ENCODE results near the gene HS2ST1. TPM values are rescaled to one million over a fixed set of nuclear protein-coding genes. Genes with fewer than 3 reads are reported as not detected.

HS2ST1 gene
- total RNA-seq, 1 experiment from 2014 or later: 54.0 TPM

DNA sequence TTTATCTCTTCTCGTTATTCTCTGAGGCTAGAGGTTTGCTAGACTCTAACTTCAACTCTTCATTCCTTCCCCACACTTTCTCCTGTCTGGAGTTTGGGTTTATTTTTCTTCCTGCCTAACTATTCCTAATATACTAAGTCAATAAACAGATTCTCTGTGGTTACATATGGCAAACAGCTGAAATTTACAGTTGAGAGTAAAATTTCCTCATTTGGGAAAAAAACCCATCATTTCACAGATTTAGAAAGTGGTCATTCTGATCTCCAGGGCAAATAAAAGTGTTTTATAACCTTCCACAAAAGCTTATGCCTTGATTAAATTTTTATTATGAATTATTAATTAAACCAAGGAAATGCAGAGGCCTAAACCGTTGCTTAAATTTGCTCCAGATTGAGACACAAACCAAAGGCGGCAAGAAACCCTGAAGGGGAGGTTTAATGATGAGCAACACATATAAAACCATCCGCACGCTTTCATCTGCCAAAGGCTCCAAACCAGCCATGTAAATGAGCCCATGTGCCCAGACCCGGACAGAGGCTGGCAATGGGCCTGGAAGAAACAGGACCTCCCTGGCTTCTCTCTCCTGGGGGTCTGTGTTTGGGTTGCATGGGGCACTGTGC is 212.6 kb downstream of the HS2ST1 start:
- intact Hi-C loops (cut with micrococcal nuclease; ENCODE audit: unreplicated experiment): no loop called here
- DNase-seq: no peak
- BruUV-seq (replicated peaks): no TSS peak
- Mint-ChIP-seq H3K27ac (ENCODE audit: unreplicated experiment) (no peak overlapping the region), H3K36me3 (ENCODE audit: insufficient read depth, unreplicated experiment) (peaks cover 4% of the 10 kb centered on the region), H3K4me1 (ENCODE audit: low read depth, unreplicated experiment) (no peaks in the 10 kb centered on the region), H3K9me3 (ENCODE audit: low read depth, unreplicated experiment) (no peaks in the 10 kb centered on the region), H3K4me3 (ENCODE audit: low read depth, unreplicated experiment) (no peak overlapping the region), H3K27me3 (ENCODE audit: unreplicated experiment) (no peaks in the 10 kb centered on the region)
- TF ChIP-seq, protein P1, sequence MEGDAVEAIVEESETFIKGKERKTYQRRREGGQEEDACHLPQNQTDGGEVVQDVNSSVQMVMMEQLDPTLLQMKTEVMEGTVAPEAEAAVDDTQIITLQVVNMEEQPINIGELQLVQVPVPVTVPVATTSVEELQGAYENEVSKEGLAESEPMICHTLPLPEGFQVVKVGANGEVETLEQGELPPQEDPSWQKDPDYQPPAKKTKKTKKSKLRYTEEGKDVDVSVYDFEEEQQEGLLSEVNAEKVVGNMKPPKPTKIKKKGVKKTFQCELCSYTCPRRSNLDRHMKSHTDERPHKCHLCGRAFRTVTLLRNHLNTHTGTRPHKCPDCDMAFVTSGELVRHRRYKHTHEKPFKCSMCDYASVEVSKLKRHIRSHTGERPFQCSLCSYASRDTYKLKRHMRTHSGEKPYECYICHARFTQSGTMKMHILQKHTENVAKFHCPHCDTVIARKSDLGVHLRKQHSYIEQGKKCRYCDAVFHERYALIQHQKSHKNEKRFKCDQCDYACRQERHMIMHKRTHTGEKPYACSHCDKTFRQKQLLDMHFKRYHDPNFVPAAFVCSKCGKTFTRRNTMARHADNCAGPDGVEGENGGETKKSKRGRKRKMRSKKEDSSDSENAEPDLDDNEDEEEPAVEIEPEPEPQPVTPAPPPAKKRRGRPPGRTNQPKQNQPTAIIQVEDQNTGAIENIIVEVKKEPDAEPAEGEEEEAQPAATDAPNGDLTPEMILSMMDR (IDR thresholded peaks at IDR 0.05; ENCODE audit: unreplicated experiment): no peak
- CTCF ChIA-PET: no interaction called here

DNA sequence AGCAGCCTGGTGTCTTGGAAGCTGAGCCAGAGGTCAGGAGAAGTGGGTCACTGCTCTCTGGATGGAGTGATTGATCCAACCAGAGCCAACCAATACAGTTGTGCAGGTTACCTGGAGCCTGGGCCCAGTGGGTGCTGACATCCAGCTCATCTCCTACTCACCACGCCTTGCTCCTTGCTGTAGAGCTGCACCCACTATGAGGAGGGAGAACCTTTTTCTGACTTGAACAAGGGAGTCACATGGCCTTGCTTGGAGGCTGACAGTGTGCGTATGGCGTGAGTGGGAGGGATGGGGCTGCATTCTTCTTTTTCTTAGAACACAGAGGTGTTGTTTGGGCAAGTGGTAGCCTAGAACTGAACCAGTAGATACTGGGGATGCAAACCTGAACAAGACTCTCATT is 213.1 kb downstream of the HS2ST1 start:
- Mint-ChIP-seq H3K27me3 (ENCODE audit: unreplicated experiment) (no peaks in the 10 kb centered on the region), H3K36me3 (ENCODE audit: insufficient read depth, unreplicated experiment) (peaks cover 5% of the 10 kb centered on the region), H3K27ac (ENCODE audit: unreplicated experiment) (no peak overlapping the region), H3K4me3 (ENCODE audit: low read depth, unreplicated experiment) (no peak overlapping the region), H3K4me1 (ENCODE audit: low read depth, unreplicated experiment) (no peaks in the 10 kb centered on the region), H3K9me3 (ENCODE audit: low read depth, unreplicated experiment) (no peaks in the 10 kb centered on the region)
- no peak for DNase-seq
- intact Hi-C loops (cut with micrococcal nuclease; ENCODE audit: unreplicated experiment): no loop called here
- TF ChIP-seq, protein P1 (IDR thresholded peaks at IDR 0.05; ENCODE audit: unreplicated experiment): no peak
- CTCF ChIA-PET: interaction anchor here (0.7 kb wide), 1 partner anchor 9 kb away, joined by 4 read pairs; no protein-coding TSS in a partner anchor
- no TSS peak for BruUV-seq (replicated peaks)

DNA sequence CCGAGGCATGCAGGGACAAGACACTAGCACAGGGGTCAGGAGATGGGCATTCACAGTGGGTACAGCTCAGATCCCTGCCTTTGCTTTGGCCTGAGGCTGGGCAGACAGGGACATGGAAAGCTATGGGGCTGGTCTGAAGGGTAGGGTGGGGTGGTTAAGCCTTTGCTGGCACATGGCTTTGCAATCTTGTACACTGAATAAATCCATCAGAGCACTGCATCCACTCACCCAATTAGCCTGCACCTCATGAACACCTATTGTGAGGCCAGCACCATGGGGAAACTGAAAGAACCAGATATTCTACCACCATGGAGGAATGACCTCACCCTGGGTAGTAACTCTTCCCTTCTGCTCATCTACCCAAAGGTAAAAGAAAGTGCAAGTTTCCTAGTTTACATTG is 214.6 kb downstream of the HS2ST1 start:
- DNase-seq: no peak
- intact Hi-C loops (cut with micrococcal nuclease; ENCODE audit: unreplicated experiment): no loop called here
- CTCF ChIA-PET: interaction anchor here (0.9 kb wide), 1 partner anchor 348 kb away, joined by 3 read pairs; no protein-coding TSS in a partner anchor
- Mint-ChIP-seq H3K27ac (ENCODE audit: unreplicated experiment) (no peak overlapping the region), H3K36me3 (ENCODE audit: insufficient read depth, unreplicated experiment) (peaks cover 5% of the 10 kb centered on the region), H3K27me3 (ENCODE audit: unreplicated experiment) (no peaks in the 10 kb centered on the region), H3K9me3 (ENCODE audit: low read depth, unreplicated experiment) (no peaks in the 10 kb centered on the region), H3K4me1 (ENCODE audit: low read depth, unreplicated experiment) (peaks cover 6% of the 10 kb centered on the region), H3K4me3 (ENCODE audit: low read depth, unreplicated experiment) (no peak overlapping the region)
- no TSS peak for BruUV-seq (replicated peaks)
- TF ChIP-seq, protein P1 (IDR thresholded peaks at IDR 0.05; ENCODE audit: unreplicated experiment): no peak

DNA sequence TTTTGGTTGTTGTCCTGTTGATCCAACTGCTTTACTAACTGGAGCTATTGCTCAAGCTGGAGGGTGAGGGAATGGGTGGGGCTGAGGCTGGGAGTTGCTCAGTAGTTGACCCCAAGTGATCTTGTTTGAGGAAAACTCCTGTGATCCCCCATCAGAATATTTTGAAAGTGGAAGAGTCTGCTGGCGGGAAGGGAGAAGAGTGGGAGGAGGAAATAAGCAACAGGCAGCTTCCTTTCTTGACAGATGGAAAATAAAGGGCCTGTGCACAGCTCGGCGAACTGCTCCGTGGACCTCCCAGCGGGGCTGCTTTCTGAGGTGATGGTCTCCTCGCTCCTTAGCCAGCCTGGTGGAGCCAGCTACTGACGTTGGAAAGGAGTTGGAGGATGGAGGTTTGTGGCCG is 215.2 kb downstream of the HS2ST1 start:
- CTCF ChIA-PET: no interaction called here
- BruUV-seq (replicated peaks): no TSS peak
- H3K36me3 Mint-ChIP-seq (ENCODE audit: insufficient read depth, unreplicated experiment): peaks cover 5% of the 10 kb centered on the region
- H3K4me1 Mint-ChIP-seq (ENCODE audit: low read depth, unreplicated experiment): peaks cover 9% of the 10 kb centered on the region
- DNase-seq: no peak
- no peak overlapping the region for H3K4me3 Mint-ChIP-seq (ENCODE audit: low read depth, unreplicated experiment)
- H3K27me3 Mint-ChIP-seq (ENCODE audit: unreplicated experiment): no peaks in the 10 kb centered on the region
- H3K9me3 Mint-ChIP-seq (ENCODE audit: low read depth, unreplicated experiment): no peaks in the 10 kb centered on the region
- H3K27ac Mint-ChIP-seq (ENCODE audit: unreplicated experiment): no peak overlapping the region
- TF ChIP-seq, protein P1 (IDR thresholded peaks at IDR 0.05; ENCODE audit: unreplicated experiment): no peak
- intact Hi-C loops (cut with micrococcal nuclease; ENCODE audit: unreplicated experiment): no loop called here

Data from Calu3 (cell line).